IMR-90 (cell line): ENCODE data around the gene GNL3L. TPM values are rescaled to one million over a fixed set of nuclear protein-coding genes. Genes with fewer than 3 reads are reported as not detected.

ENCODE experiments used
- ATAC-seq: fragments of 200-7000 bp; cut with Tn5 transposase; 2 replicates; pipeline ENCODE4 v1.9.1; 2020; ENCODE audit warnings: low read depth, mild to moderate bottlenecking, moderate library complexity
- BruUV-seq: library from RNA; stranded (reverse); fragments of 400-500 nt; replicated peaks from 2 replicates; lab custom pipeline; 2021; lab: Mats Ljungman, UMichigan
- CTCF ChIA-PET: fragments of 300-600 bp; formaldehyde crosslinking; extraction: SDS; loops from one replicate; lab custom pipeline; 2021; ENCODE audit warnings: antibody characterized with exemption; lab: Yijun Ruan, JAX
- POLR2A ChIA-PET: fragments of 300-600 bp; sonication (Branson Sonifier 250); formaldehyde crosslinking; loops from one replicate; lab custom pipeline; 2022; ENCODE audit warnings: antibody characterized with exemption; ENCODE audit not compliant: unreplicated experiment; lab: Charles Lee
- DNase-seq: peaks from one replicate; pipeline ENCODE4 v3.0.0; 2013
- H2AFZ ChIP-seq: replicated peaks from 2 replicates; pipeline ENCODE3; 2013; ENCODE audit warnings: low read length, mild to moderate bottlenecking; ENCODE audit not compliant: poor library complexity
- H2AK5ac ChIP-seq: 2 replicates; pipeline ENCODE4 v1.6.1; 2013; ENCODE audit warnings: low read depth, low read length, inconsistent platforms
- H2AK9ac ChIP-seq: replicated peaks from 2 replicates; pipeline ENCODE3; 2013; ENCODE audit warnings: mild to moderate bottlenecking, low read depth, low read length, moderate library complexity; ENCODE audit not compliant: poor library complexity
- H2BK120ac ChIP-seq: 2 replicates; pipeline ENCODE4 v1.6.1; 2013; ENCODE audit warnings: low read depth, low read length, inconsistent platforms
- H2BK15ac ChIP-seq: 3 replicates; pipeline ENCODE4 v1.6.1; 2013; ENCODE audit warnings: low read depth, low read length, inconsistent platforms
- H2BK20ac ChIP-seq: 2 replicates; pipeline ENCODE4 v1.6.1; 2013; ENCODE audit warnings: low read depth, mild to moderate bottlenecking, inconsistent platforms, low read length, moderate library complexity
- H2BK5ac ChIP-seq: 2 replicates; pipeline ENCODE4 v1.6.1; 2013; ENCODE audit warnings: mild to moderate bottlenecking, low read depth, low read length, inconsistent platforms; ENCODE audit not compliant: poor library complexity, severe bottlenecking
- H3K14ac ChIP-seq: replicated peaks from 2 replicates; pipeline ENCODE4 v1.6.1; 2013; ENCODE audit warnings: low read depth, low read length, inconsistent platforms
- H3K18ac ChIP-seq: 2 replicates; pipeline ENCODE4 v1.6.1; 2013; ENCODE audit warnings: low read depth, low read length, control low read depth
- H3K23ac ChIP-seq: 2 replicates; pipeline ENCODE4 v1.6.1; 2013; ENCODE audit warnings: low read depth, low read length, inconsistent platforms
- H3K27ac ChIP-seq: 2 replicates; pipeline ENCODE4 v1.5.1; 2013; ENCODE audit warnings: mild to moderate bottlenecking, control low read depth, low read length; ENCODE audit not compliant: insufficient read depth
- H3K27me3 ChIP-seq: 2 replicates; pipeline ENCODE4 v1.6.1; 2013; ENCODE audit warnings: low read length; ENCODE audit not compliant: control insufficient read depth, insufficient read depth
- H3K36me3 ChIP-seq: 2 replicates; pipeline ENCODE4 v1.6.1; 2013; ENCODE audit warnings: low read length, mixed read lengths; ENCODE audit not compliant: control insufficient read depth, insufficient read depth
- H3K4ac ChIP-seq: 2 replicates; pipeline ENCODE4 v1.6.1; 2013; ENCODE audit warnings: low read depth, low read length, inconsistent platforms
- H3K4me1 ChIP-seq: 2 replicates; pipeline ENCODE4 v1.6.1; 2013; ENCODE audit warnings: low read length, mixed read lengths; ENCODE audit not compliant: control insufficient read depth, insufficient read depth
- H3K4me2 ChIP-seq: 2 replicates; pipeline ENCODE4 v1.6.1; 2013; ENCODE audit warnings: low read depth, mild to moderate bottlenecking, control low read depth, low read length, moderate library complexity
- H3K4me3 ChIP-seq: 2 replicates; pipeline ENCODE4 v1.5.1; 2013; ENCODE audit warnings: low read depth, mild to moderate bottlenecking, control low read depth, low read length, moderate library complexity; ENCODE audit not compliant: insufficient read depth
- H3K56ac ChIP-seq: 2 replicates; pipeline ENCODE4 v1.6.1; 2013; ENCODE audit warnings: low read length, inconsistent platforms; ENCODE audit not compliant: insufficient read depth; ENCODE audit errors: extremely low read depth
- H3K79me1 ChIP-seq, 2 experiments: 2 replicates each; pipeline ENCODE4 v1.6.1; 2013; ENCODE audit warnings: low read length in 2 of 2, inconsistent platforms in 1 of 2, low read depth in 1 of 2
- H3K9ac ChIP-seq: 2 replicates; pipeline ENCODE4 v1.6.1; 2013; ENCODE audit warnings: low read depth, low read length, control low read depth
- H3K9me1 ChIP-seq: 2 replicates; pipeline ENCODE4 v1.6.1; 2013; ENCODE audit warnings: low read length, inconsistent platforms; ENCODE audit not compliant: insufficient read depth
- H3K9me3 ChIP-seq: 2 replicates; pipeline ENCODE4 v1.6.1; 2013; ENCODE audit warnings: low read length; ENCODE audit not compliant: control insufficient read depth, insufficient read depth
- H4K20me1 ChIP-seq: 2 replicates; pipeline ENCODE4 v1.6.1; 2013; ENCODE audit warnings: low read length, inconsistent platforms; ENCODE audit not compliant: insufficient read depth
- H4K5ac ChIP-seq: 2 replicates; pipeline ENCODE4 v1.6.1; 2013; ENCODE audit warnings: mild to moderate bottlenecking, low read depth, low read length, control low read depth
- H4K8ac ChIP-seq, 2 experiments: 2 replicates each; pipeline ENCODE4 v1.6.1; 2013; ENCODE audit warnings: low read depth in 2 of 2, low read length in 2 of 2, control low read depth in 1 of 2, inconsistent platforms in 1 of 2
- H4K91ac ChIP-seq: 2 replicates; pipeline ENCODE4 v1.6.1; 2013; ENCODE audit warnings: low read depth, low read length, inconsistent platforms; ENCODE audit not compliant: insufficient read depth
- NFE2L2 ChIP-seq: fragments of 150-350 bp; IDR thresholded peaks from 2 replicates; pipeline ENCODE4 v1.6.1; 2016; ENCODE audit warnings: low read depth, mild to moderate bottlenecking, low read length
- POLR2A ChIP-seq: IDR thresholded peaks from 2 replicates; pipeline ENCODE4 v1.6.1; 2012; ENCODE audit warnings: mild to moderate bottlenecking, low read depth, low read length
- RFX5 ChIP-seq: IDR thresholded peaks from 2 replicates; pipeline ENCODE4 v1.8.0; 2012; ENCODE audit warnings: low read depth, mild to moderate bottlenecking, low read length, moderate library complexity
- WGBS, 2 experiments: methylation state at CpG; one replicate each; pipeline versions ENCODE4 v1.1.5 to v1.1.7; 2013; ENCODE audit warnings: missing lambda C conversion rate in 2 of 2; ENCODE audit not compliant: insufficient read length in 1 of 2; ENCODE audit errors: extremely low coverage in 2 of 2; 5-methylcytosine and 5-hydroxymethylcytosine counted together
- dilution Hi-C: fragments of 300-500 bp; cut with HindIII; formaldehyde crosslinking; loops from one replicate; pipeline ENCODE4 v1.14.3; 2018; ENCODE audit warnings: low sequenced_read_pairs; ENCODE audit not compliant: unreplicated experiment
- in situ Hi-C: fragments of 300-500 bp; cut with MboI; formaldehyde crosslinking; loops from 3 replicates; pipeline ENCODE4 v1.14.3; 2019; ENCODE audit warnings: low sequenced_read_pairs, inconsistent platforms, mixed read lengths
- intact Hi-C: fragments of 100-400 bp; cut with micrococcal nuclease; formaldehyde crosslinking; loops from 2 replicates; pipeline ENCODE4 v1.10.0; 2022
- polyA plus RNA-seq, 3 experiments: library from polyadenylated mRNA; depleted of rRNA; stranded (reverse); fragments of >200 nt; gene quantifications; 2 replicates each; pipeline ENCODE4 v1.2.3, GENCODE V29; 2012; ENCODE audit warnings: low replicate concordance in 1 of 3
- total RNA-seq: library from RNA; depleted of rRNA; stranded (reverse); fragments of >200 nt; gene quantifications from 2 replicates; pipeline ENCODE4 v1.2.3, GENCODE V29; 2012; rRNA removed
- TF ChIP-seq, protein P1 (sequence below): fragments of 150-350 bp; IDR thresholded peaks from 2 replicates; pipeline ENCODE4 v1.6.1; 2016; ENCODE audit warnings: low read depth, mild to moderate bottlenecking, low read length, moderate library complexity, borderline replicate concordance

The GNL3L gene
- total and polyA plus RNA-seq, 2 of the 4 experiments (the other 2 are of a cell fraction): 16.5 to 48.8 TPM

DNA sequence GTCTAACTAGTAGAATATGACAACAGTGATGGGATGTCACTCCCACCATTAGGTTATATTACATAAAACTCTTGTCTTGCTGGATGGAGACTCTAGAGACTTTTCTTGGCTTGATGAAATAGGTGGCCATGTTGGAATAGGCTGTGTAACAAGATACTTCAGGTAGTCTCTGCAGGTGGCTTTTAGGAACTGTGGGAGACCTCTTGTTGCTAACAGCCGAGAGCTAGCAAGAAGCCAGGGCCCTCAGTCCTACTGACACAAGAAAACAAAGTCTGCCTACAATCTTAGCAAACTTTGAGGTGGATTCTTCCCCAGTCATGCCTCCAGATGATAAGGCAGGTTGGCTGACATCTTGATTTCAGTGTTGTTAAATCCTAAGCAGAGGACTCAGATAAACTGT is 72.5 kb downstream of the GNL3L start:
- Histone ChIP-seq H2AK9ac (no peak overlapping the region), H3K4me2 (no peak overlapping the region), H2BK5ac (no peak overlapping the region), H3K14ac (no peak overlapping the region), H2AFZ (no peak overlapping the region), H2BK15ac (no peak overlapping the region), H3K56ac (no peak overlapping the region), H3K18ac (no peak overlapping the region), H3K27ac (no peak overlapping the region), H3K4ac (no peak overlapping the region), H3K27me3 (no peaks in the 10 kb centered on the region), H3K9me1 (no peaks in the 10 kb centered on the region; the same call in 1 of the 2 replicates), H2BK120ac (no peak overlapping the region), H3K79me1 (no peaks in the 10 kb centered on the region), H3K9me3 (no peaks in the 10 kb centered on the region), H3K9ac (no peak overlapping the region), H4K20me1 (no peaks in the 10 kb centered on the region), H2BK20ac (no peak overlapping the region), H4K91ac (no peak overlapping the region), H2AK5ac (no peak overlapping the region), H3K23ac (no peak overlapping the region), H4K8ac (no peak overlapping the region), H3K4me3 (no peak overlapping the region), H3K4me1 (no peaks in the 10 kb centered on the region), H3K36me3 (no peaks in the 10 kb centered on the region), H4K5ac (no peak overlapping the region)
- DNase-seq: no peak
- WGBS, 2 experiments: no CpG with 5 or more reads among the region's 1 CpG
- intact Hi-C loops (no loop called here), in situ Hi-C loops (no loop called here), dilution Hi-C loops (no loop called here)
- no TSS peak for BruUV-seq
- no peak for ATAC-seq
- ChIA-PET POLR2A (no interaction called here), CTCF (no interaction called here)
- TF ChIP-seq RFX5: no peak
- no peak for TF ChIP-seq NFE2L2
- TF ChIP-seq, protein P1, sequence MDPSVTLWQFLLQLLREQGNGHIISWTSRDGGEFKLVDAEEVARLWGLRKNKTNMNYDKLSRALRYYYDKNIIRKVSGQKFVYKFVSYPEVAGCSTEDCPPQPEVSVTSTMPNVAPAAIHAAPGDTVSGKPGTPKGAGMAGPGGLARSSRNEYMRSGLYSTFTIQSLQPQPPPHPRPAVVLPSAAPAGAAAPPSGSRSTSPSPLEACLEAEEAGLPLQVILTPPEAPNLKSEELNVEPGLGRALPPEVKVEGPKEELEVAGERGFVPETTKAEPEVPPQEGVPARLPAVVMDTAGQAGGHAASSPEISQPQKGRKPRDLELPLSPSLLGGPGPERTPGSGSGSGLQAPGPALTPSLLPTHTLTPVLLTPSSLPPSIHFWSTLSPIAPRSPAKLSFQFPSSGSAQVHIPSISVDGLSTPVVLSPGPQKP: no peak
- no peak for TF ChIP-seq POLR2A

Other genes starting within 250 kb of the GNL3L start
- gene WNK3, start 172.2 kb upstream of the GNL3L start, total RNA-seq: 1.4 TPM in 2 replicates
- gene WNK3, start 172.2 kb upstream of the GNL3L start, polyA plus RNA-seq (2012; rRNA removed): 0.10 and 0.15 TPM in 2 replicates
- 8.8 and 14.4 TPM in 2 replicates for gene TSR2, start 89.8 kb upstream of the GNL3L start, total RNA-seq
- gene TSR2, start 89.8 kb upstream of the GNL3L start, polyA plus RNA-seq (2012; rRNA removed): 20.4 and 22.1 TPM in 2 replicates
- 2.0 and 2.5 TPM in 2 replicates for gene FGD1, start 34.0 kb upstream of the GNL3L start, total RNA-seq
- 11.7 and 12.3 TPM in 2 replicates for gene FGD1, start 34.0 kb upstream of the GNL3L start, polyA plus RNA-seq (2012; rRNA removed)